ENCODE data around the gene C4orf50. TPM values are rescaled to one million over a fixed set of nuclear protein-coding genes. Genes with fewer than 3 reads are reported as not detected.

C4orf50 gene
- total RNA-seq, 1 donor = not detected

GRCh38 chr4:5973033-5973432 lies 45.2 kb downstream of the C4orf50 start:
- DNase-seq (ENCODE audit: low read depth) = no peak
- TF ChIP-seq CTCF (IDR thresholded peaks at IDR 0.05; ENCODE audit: insufficient read depth, low read length) = no peak
- no peak overlapping the region for H3K4me3 ChIP-seq (ENCODE audit: low read depth, low read length)

- DNase-seq (ENCODE audit: low read depth) = no peak
- TF ChIP-seq CTCF (IDR thresholded peaks at IDR 0.05; ENCODE audit: insufficient read depth, low read length) = no peak
- H3K4me3 ChIP-seq (ENCODE audit: low read depth, low read length) = no peak overlapping the region
Measured at GRCh38 chr4:5972571-5972970, 45.7 kb downstream of the C4orf50 start.

DNA sequence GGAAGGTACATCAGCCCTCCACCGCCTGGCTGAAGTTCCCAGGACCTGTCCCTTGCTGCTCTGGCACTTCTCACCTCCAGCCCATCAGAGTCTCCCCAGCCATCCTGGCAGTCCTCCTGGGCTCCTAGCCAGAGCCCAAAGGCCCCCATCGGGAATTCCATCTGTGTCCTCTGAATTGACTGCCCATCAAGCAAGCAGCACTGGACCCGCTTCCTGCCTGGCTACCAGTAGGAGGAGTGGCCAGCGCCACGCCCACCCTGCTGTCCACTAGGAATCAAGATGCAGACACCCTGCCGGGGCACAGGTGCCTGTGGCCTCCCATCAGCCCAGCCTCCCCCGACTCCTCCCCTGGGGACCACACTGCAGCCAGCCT lies 47.2 kb downstream of the C4orf50 start:
- no peak for TF ChIP-seq CTCF (IDR thresholded peaks at IDR 0.05; ENCODE audit: insufficient read depth, low read length)
- no peak for DNase-seq (ENCODE audit: low read depth)

DNA sequence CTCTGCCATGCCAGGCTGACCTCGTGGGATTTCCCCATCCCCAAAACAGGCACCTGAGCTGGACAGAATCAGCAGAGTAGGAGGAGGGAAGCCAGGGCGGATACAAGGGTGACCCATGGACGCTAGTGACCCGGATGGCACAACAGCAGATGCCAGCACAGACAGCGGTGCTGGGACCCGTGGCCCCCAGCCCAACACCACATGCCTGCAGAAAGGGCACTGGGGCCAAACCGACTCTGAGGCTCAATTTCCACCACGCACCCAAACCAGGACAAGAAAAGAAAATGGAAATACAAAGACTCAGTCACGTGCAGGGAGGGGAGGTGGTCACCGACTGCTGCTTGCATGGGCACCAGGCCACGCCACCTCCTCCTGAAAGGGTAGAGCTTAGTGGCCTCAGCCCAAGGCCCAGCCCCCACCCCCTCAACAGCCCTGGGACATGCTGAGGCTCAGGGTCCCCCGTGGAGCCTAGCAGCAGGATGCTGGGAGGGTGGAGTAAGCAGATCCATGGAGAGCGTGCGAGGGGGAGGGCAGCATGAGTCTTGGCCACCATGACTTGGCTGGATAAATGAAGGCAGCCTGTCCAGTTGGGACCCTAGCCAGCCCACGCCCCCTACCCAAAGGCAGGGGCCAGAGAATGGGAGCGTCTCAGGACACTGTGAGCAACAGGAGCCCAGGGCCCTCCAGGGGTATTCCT lies 47.7 kb downstream of the C4orf50 start:
- TF ChIP-seq CTCF (IDR thresholded peaks at IDR 0.05; ENCODE audit: insufficient read depth, low read length) = no peak

More for the DNA sequence above, 47.2 kb downstream of the C4orf50 start:
- H3K4me3 ChIP-seq (ENCODE audit: low read depth, low read length) = no peak overlapping the region

GRCh38 chr4:5969777-5970176 lies 48.5 kb downstream of the C4orf50 start:
- no peak for TF ChIP-seq CTCF (IDR thresholded peaks at IDR 0.05; ENCODE audit: insufficient read depth, low read length)
- no peak overlapping the region for H3K4me3 ChIP-seq (ENCODE audit: low read depth, low read length)
- no peak for DNase-seq (ENCODE audit: low read depth)

More for the DNA sequence above, 47.7 kb downstream of the C4orf50 start:
- H3K4me3 ChIP-seq (ENCODE audit: low read depth, low read length) = no peak overlapping the region
- no peak for DNase-seq (ENCODE audit: low read depth)

DNA sequence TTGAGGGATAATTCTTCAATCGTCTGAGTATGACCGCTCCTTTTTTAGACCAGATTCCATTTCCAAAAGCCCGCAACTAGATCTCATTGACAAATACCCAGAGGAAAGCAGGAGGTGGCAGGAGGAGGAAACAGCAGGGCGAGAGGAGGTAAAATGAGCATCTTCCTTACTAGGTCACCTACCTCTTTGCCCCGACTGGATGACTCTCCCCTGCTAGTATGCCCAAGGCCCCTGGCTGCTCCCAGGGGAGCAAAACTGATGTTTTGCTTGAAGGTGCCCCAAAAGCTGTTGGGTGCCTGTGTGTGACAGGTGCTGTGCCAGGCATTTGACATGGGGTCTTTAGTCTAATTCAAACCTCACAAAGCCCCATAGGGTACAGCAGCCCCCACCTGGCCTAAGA lies 48.9 kb downstream of the C4orf50 start:
- H3K4me3 ChIP-seq (ENCODE audit: low read depth, low read length) = no peak overlapping the region
- no peak for DNase-seq (ENCODE audit: low read depth)
- TF ChIP-seq CTCF (IDR thresholded peaks at IDR 0.05; ENCODE audit: insufficient read depth, low read length) = no peak

GRCh38 chr4:5968246-5968645 lies 50.0 kb downstream of the C4orf50 start:
- no peak for DNase-seq (ENCODE audit: low read depth)
- no peak overlapping the region for H3K4me3 ChIP-seq (ENCODE audit: low read depth, low read length)
- TF ChIP-seq CTCF (IDR thresholded peaks at IDR 0.05; ENCODE audit: insufficient read depth, low read length) = no peak
